Endothelial cell (in vitro differentiated cells): ENCODE measurements around the gene TRPM7. TPM values are rescaled to one million over a fixed set of nuclear protein-coding genes. Genes with fewer than 3 reads are reported as not detected.

Experiments used
- DNase-seq: peaks from one replicate; pipeline ENCODE4 v3.0.0; 2021; ENCODE audit warnings: low spot score
- H3K27ac Mint-ChIP-seq: one replicate; pipeline ENCODE4 v1.8.0; 2021; ENCODE audit warnings: mixed read lengths, inconsistent platforms; ENCODE audit not compliant: unreplicated experiment
- H3K27me3 Mint-ChIP-seq: one replicate; pipeline ENCODE4 v1.8.0; 2021; ENCODE audit warnings: mild to moderate bottlenecking, moderate library complexity, mixed read lengths, inconsistent platforms; ENCODE audit not compliant: unreplicated experiment
- H3K36me3 Mint-ChIP-seq: one replicate; pipeline ENCODE4 v1.8.0; 2021; ENCODE audit warnings: mild to moderate bottlenecking, low read depth, mixed read lengths, inconsistent platforms; ENCODE audit not compliant: unreplicated experiment
- H3K4me1 Mint-ChIP-seq: one replicate; pipeline ENCODE4 v1.8.0; 2021; ENCODE audit warnings: mild to moderate bottlenecking, mixed read lengths, inconsistent platforms; ENCODE audit not compliant: unreplicated experiment
- H3K4me3 Mint-ChIP-seq: one replicate; pipeline ENCODE4 v1.8.0; 2021; ENCODE audit warnings: mild to moderate bottlenecking, mixed read lengths, inconsistent platforms; ENCODE audit not compliant: unreplicated experiment
- H3K9me3 Mint-ChIP-seq: one replicate; pipeline ENCODE4 v1.8.0; 2021; ENCODE audit warnings: mixed read lengths, inconsistent platforms; ENCODE audit not compliant: unreplicated experiment
- CTCF ChIP-seq: fragments of 200-600 bp; sonication (generic); IDR thresholded peaks from one replicate; pipeline ENCODE4 v1.5.0; 2021; ENCODE audit warnings: antibody characterized with exemption; ENCODE audit not compliant: unreplicated experiment
- total RNA-seq: library from RNA; stranded (reverse); fragmentation: NEBNext Ultra II Directional; extraction: Animal tissue kit (Norgen Biotek cat#: 25700); gene quantifications from one replicate; pipeline ENCODE4 v1.2.1, GENCODE V29; 2021; ENCODE audit not compliant: unreplicated experiment

TRPM7 gene
- total RNA-seq, 1 donor from 2014 or later, result 22.6 TPM

- TF ChIP-seq CTCF, result no peak
- Mint-ChIP-seq H3K4me3 (no peak overlapping the region), H3K4me1 (no peaks in the 10 kb centered on the region)
These were observed 9.7 kb downstream of the TRPM7 start for GRCh38 chr15:50676799-50677483.

GRCh38 chr15:50675535-50676144, 11.0 kb downstream of the TRPM7 start:
- Mint-ChIP-seq H3K4me1 (no peaks in the 10 kb centered on the region), H3K36me3 (no peaks in the 10 kb centered on the region), H3K27me3 (no peaks in the 10 kb centered on the region), H3K4me3 (no peak overlapping the region), H3K27ac (no peak overlapping the region), H3K9me3 (no peaks in the 10 kb centered on the region)
- DNase-seq, result no peak
- TF ChIP-seq CTCF, result peak; percentile 98

More at GRCh38 chr15:50676799-50677483, 9.7 kb downstream of the TRPM7 start:
- no peak for DNase-seq
- Mint-ChIP-seq H3K9me3 (no peaks in the 10 kb centered on the region), H3K27ac (no peak overlapping the region), H3K27me3 (no peaks in the 10 kb centered on the region), H3K36me3 (no peaks in the 10 kb centered on the region)

GRCh38 chr15:50670115-50670514, 16.5 kb downstream of the TRPM7 start:
- Mint-ChIP-seq H3K4me1 (no peaks in the 10 kb centered on the region), H3K27me3 (no peaks in the 10 kb centered on the region), H3K36me3 (peaks cover 16% of the 10 kb centered on the region), H3K9me3 (no peaks in the 10 kb centered on the region), H3K4me3 (no peak overlapping the region), H3K27ac (no peak overlapping the region)
- TF ChIP-seq CTCF, result no peak
- no peak for DNase-seq

- H3K27me3 Mint-ChIP-seq, result no peaks in the 10 kb centered on the region
- no peak for TF ChIP-seq CTCF
- H3K9me3 Mint-ChIP-seq, result no peaks in the 10 kb centered on the region
- no peak overlapping the region for H3K4me3 Mint-ChIP-seq
- H3K36me3 Mint-ChIP-seq, result peaks cover 16% of the 10 kb centered on the region
- no peaks in the 10 kb centered on the region for H3K4me1 Mint-ChIP-seq
- H3K27ac Mint-ChIP-seq, result no peak overlapping the region
- no peak for DNase-seq
These were observed 17.0 kb downstream of the TRPM7 start for GRCh38 chr15:50669611-50670010.

- no peaks in the 10 kb centered on the region for H3K9me3 Mint-ChIP-seq
- TF ChIP-seq CTCF, result no peak
- H3K27ac Mint-ChIP-seq, result no peak overlapping the region
- H3K27me3 Mint-ChIP-seq, result no peaks in the 10 kb centered on the region
- H3K36me3 Mint-ChIP-seq, result peaks cover 20% of the 10 kb centered on the region
- DNase-seq, result no peak
- no peaks in the 10 kb centered on the region for H3K4me1 Mint-ChIP-seq
- H3K4me3 Mint-ChIP-seq, result no peak overlapping the region
These were observed 20.7 kb downstream of the TRPM7 start for GRCh38 chr15:50665938-50666337.
